GM10266 (cell line): ENCODE measurements around the gene CIRBP.

Source experiments
- DNase-seq: peaks from one replicate; pipeline ENCODE4 v3.0.0; 2012; ENCODE audit errors: extremely low spot score
- CTCF ChIP-seq: IDR thresholded peaks from 2 replicates; pipeline ENCODE4 v1.5.1; 2012; ENCODE audit warnings: mild to moderate bottlenecking, low read depth; ENCODE audit not compliant: control insufficient read depth, insufficient read depth; ENCODE audit errors: missing control alignments

The CIRBP gene

GRCh38 chr19:1270213-1270853 lies 1.2 kb downstream of the CIRBP start:
- TF ChIP-seq CTCF: no peak
- no peak for DNase-seq

- DNase-seq: no peak
- TF ChIP-seq CTCF: no peak
Observed at GRCh38 chr19:1270854-1271527, 1.9 kb downstream of the CIRBP start.

GRCh38 chr19:1271528-1272422 lies 2.6 kb downstream of the CIRBP start:
- no peak for TF ChIP-seq CTCF
- DNase-seq: no peak

GRCh38 chr19:1272423-1273262 lies 3.5 kb downstream of the CIRBP start:
- DNase-seq: no peak
- no peak for TF ChIP-seq CTCF

- no peak for TF ChIP-seq CTCF
- no peak for DNase-seq
Observed at GRCh38 chr19:1273263-1274041, 4.3 kb downstream of the CIRBP start.
